PFSK-1 (cell line): ENCODE results near the gene FAM20C.

Experiments used
- FOXP2 ChIP-seq: optimal IDR thresholded peaks from 2 replicates; pipeline ENCODE3; 2011; ENCODE audit warnings: borderline replicate concordance, control low read depth, inconsistent platforms; ENCODE audit not compliant: insufficient read depth; ENCODE audit errors: extremely low read length, extremely low read depth
- POLR2AphosphoS5 ChIP-seq: IDR thresholded peaks from 2 replicates; pipeline ENCODE4 v1.6.1; 2012; ENCODE audit warnings: low read depth, mild to moderate bottlenecking, control low read depth, low read length, moderate library complexity
- REST ChIP-seq, 2 experiments: IDR thresholded peaks; 2 replicates each; pipeline versions ENCODE4 v1.6.1 to v1.8.0; 2011 to 2012; ENCODE audit warnings: low read depth in 2 of 2, low read length in 2 of 2, control low read depth in 1 of 2, inconsistent platforms in 1 of 2, mild to moderate bottlenecking in 1 of 2, moderate library complexity in 1 of 2; ENCODE audit not compliant: insufficient read depth in 1 of 2
- SIN3A ChIP-seq: IDR thresholded peaks from 2 replicates; pipeline ENCODE4 v1.6.1; 2012; ENCODE audit warnings: mild to moderate bottlenecking, low read length, moderate library complexity, borderline replicate concordance; ENCODE audit not compliant: insufficient read depth
- TAF1 ChIP-seq: IDR thresholded peaks from 2 replicates; pipeline ENCODE4 v1.6.1; 2012; ENCODE audit warnings: low read length, control low read depth, borderline replicate concordance; ENCODE audit not compliant: insufficient read depth

The FAM20C gene

GRCh38 chr7:200704-201103 lies 8.3 kb downstream of the FAM20C start:
- TF ChIP-seq POLR2AphosphoS5 (no peak), REST (IDR thresholded peaks at IDR 0.05; ENCODE audit: insufficient read depth in 1 of 2, low read depth in 2 of 2, low read length in 2 of 2) (no peak), TAF1 (no peak)

- no peak for TF ChIP-seq REST (IDR thresholded peaks at IDR 0.05; ENCODE audit: insufficient read depth in 1 of 2, low read depth in 2 of 2, low read length in 2 of 2)
- no peak for TF ChIP-seq FOXP2
- TF ChIP-seq TAF1 = no peak
- TF ChIP-seq SIN3A = no peak
- TF ChIP-seq POLR2AphosphoS5 = no peak
These were observed 12.0 kb downstream of the FAM20C start for GRCh38 chr7:204326-204725.

DNA sequence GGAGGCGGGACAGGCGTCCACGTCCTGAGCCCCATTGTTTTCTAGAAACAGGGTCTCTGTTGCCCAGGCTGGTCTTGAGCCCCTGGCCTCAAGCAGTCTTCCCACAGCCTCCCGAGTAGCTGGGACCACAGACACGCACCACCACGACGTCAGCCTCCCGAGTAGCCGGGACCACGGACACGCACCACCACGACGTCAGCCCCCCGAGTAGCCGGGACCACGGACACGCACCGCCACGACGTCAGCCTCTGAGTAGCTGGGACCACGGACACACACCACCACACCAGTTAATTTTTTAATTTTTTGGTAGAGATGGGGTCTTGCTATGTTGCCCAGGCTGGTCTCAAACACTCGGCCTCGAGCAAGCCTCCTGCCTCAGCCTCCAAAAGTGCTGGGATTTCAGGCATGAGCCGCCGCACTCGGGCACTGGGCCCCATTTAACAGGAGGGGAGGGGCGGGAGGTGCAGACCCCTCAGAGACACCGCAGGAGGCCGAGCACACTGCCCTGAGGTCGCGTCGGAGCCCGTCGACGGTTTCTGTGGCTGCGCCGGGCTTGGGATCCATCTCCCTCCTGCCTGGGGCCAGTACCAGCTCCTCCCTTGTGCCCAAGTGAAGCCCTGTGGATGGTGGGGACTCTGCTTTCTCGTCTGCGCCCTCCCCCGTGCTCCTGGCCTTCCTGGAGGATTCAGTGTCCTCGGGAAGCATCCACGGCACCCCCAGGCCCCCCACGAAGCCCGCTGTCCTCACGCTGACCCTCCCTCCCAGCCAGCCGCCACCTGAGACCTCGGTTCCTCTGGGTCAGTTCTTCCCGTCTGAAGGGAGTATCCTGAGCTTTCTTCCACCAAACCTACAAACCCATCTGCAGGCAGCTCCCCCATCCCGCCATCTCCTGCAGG lies 13.0 kb downstream of the FAM20C start:
- TF ChIP-seq SIN3A = no peak
- no peak for TF ChIP-seq FOXP2
- no peak for TF ChIP-seq POLR2AphosphoS5
- no peak for TF ChIP-seq REST (IDR thresholded peaks at IDR 0.05; ENCODE audit: insufficient read depth in 1 of 2, low read depth in 2 of 2, low read length in 2 of 2)
- no peak for TF ChIP-seq TAF1

DNA sequence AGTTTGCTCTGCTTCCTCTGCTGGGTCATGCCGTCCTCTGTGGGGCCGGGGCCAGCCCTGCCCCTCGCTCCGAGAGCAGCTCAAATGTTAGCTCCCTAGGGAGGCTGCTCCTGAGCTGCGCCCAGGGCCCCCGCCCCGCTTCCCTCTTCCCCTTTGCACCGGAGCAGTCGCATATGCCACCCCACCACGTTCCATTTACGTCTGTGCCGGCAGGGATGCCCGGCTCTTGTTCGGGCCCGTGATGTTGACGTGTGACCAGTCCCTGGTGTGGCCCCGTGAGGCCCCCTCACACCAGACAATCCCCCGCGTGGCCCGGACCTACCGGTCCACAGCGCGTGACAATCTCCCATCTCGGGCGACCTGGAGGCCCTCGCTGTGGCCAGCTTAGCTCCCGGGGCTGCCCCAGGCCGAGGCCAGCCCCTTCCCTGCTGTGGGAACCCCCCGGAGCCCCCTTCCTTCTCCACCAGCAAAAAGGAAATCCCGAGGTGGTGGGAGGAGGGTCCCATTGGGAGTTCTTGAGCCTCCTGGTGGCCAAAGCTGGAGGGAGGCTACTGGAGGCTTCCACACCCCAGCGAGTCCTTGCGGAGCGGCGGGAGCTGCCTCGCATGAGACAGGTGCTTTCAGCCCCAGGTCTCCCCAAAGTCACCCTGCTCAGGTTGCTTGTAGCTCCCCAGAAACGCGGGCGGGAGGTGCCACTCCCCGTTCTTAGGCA lies 15.2 kb downstream of the FAM20C start:
- TF ChIP-seq FOXP2 (no peak), SIN3A (no peak), POLR2AphosphoS5 (no peak), TAF1 (no peak), REST (IDR thresholded peaks at IDR 0.05; ENCODE audit: insufficient read depth in 1 of 2, low read depth in 2 of 2, low read length in 2 of 2) (no peak)
